ENCODE measurements around the gene MET.
"Not testable (repeated sequence)": the region's sequence is repeated elsewhere in the genome, so short reads cannot be mapped to it uniquely, and the experiment has no call there.

MET gene

GRCh38 chr7:116647290-116647689, 24.7 kb upstream of the MET start:
- in situ Hi-C loops (cut with MboI; ENCODE audit: low sequenced_read_pairs, unreplicated experiment): no loop called here
- DNase-seq (ENCODE audit: low spot score): no peak
- TF ChIP-seq, protein P1, sequence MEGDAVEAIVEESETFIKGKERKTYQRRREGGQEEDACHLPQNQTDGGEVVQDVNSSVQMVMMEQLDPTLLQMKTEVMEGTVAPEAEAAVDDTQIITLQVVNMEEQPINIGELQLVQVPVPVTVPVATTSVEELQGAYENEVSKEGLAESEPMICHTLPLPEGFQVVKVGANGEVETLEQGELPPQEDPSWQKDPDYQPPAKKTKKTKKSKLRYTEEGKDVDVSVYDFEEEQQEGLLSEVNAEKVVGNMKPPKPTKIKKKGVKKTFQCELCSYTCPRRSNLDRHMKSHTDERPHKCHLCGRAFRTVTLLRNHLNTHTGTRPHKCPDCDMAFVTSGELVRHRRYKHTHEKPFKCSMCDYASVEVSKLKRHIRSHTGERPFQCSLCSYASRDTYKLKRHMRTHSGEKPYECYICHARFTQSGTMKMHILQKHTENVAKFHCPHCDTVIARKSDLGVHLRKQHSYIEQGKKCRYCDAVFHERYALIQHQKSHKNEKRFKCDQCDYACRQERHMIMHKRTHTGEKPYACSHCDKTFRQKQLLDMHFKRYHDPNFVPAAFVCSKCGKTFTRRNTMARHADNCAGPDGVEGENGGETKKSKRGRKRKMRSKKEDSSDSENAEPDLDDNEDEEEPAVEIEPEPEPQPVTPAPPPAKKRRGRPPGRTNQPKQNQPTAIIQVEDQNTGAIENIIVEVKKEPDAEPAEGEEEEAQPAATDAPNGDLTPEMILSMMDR (IDR thresholded peaks at IDR 0.05; ENCODE audit: borderline replicate concordance, control extremely low read depth, extremely low read depth, insufficient read depth, missing control alignments): no peak

DNA sequence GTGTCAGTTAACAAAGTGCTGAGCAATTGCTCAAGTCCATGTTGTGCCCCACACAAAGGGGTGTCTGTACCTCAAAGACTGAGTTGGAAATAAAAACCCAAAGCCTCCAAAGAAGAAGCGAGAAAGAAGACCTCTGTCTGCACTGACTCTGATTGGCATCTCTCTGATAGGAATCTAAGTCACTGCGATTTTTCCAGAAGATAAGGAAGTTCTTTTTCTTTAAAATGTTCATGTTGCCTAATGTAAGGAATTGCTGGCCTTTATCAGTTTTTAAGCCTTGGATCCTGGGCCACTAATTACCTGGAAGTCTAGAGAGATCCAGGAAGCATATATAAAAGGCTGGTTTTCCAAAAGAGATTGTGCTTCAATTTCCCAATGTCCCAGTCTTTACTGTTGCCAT, 24.1 kb upstream of the MET start:
- TF ChIP-seq, protein P1 (IDR thresholded peaks at IDR 0.05; ENCODE audit: borderline replicate concordance, control extremely low read depth, extremely low read depth, insufficient read depth, missing control alignments): no peak
- in situ Hi-C loops (cut with MboI; ENCODE audit: low sequenced_read_pairs, unreplicated experiment): no loop called here
- DNase-seq (ENCODE audit: low spot score): no peak

GRCh38 chr7:116650436-116650835, 21.6 kb upstream of the MET start:
- TF ChIP-seq, protein P1 (IDR thresholded peaks at IDR 0.05; ENCODE audit: borderline replicate concordance, control extremely low read depth, extremely low read depth, insufficient read depth, missing control alignments): no peak
- in situ Hi-C loops (cut with MboI; ENCODE audit: low sequenced_read_pairs, unreplicated experiment): no loop called here
- no peak for DNase-seq (ENCODE audit: low spot score)

- TF ChIP-seq, protein P1 (IDR thresholded peaks at IDR 0.05; ENCODE audit: borderline replicate concordance, control extremely low read depth, extremely low read depth, insufficient read depth, missing control alignments): no peak
- DNase-seq (ENCODE audit: low spot score): no peak
- in situ Hi-C loops (cut with MboI; ENCODE audit: low sequenced_read_pairs, unreplicated experiment): no loop called here
Observed at GRCh38 chr7:116652793-116653192, 19.2 kb upstream of the MET start.

DNA sequence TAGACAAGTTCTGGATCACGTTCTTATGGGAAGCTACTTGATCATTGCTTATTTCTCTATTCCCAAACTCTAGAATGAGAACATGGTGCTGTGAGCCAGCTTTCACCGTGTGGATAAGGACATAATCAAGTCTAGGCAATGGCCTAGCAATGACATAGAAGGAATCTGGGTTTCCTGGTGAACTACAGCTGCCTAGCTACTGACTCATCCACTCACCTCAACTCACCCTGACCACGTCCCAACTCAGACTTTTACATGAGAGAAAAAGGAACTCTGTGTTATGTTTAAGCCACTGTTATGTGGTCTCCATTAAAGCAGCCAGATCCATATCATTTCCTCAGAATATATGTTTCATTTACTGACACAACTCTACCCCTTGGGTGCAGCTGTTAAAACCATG, 18.8 kb upstream of the MET start:
- DNase-seq (ENCODE audit: low spot score): no peak
- TF ChIP-seq, protein P1 (IDR thresholded peaks at IDR 0.05; ENCODE audit: borderline replicate concordance, control extremely low read depth, extremely low read depth, insufficient read depth, missing control alignments): no peak
- in situ Hi-C loops (cut with MboI; ENCODE audit: low sequenced_read_pairs, unreplicated experiment): no loop called here

- in situ Hi-C loops (cut with MboI; ENCODE audit: low sequenced_read_pairs, unreplicated experiment): no loop called here
- no peak for DNase-seq (ENCODE audit: low spot score)
- TF ChIP-seq, protein P1 (IDR thresholded peaks at IDR 0.05; ENCODE audit: borderline replicate concordance, control extremely low read depth, extremely low read depth, insufficient read depth, missing control alignments): no peak
Observed at GRCh38 chr7:116653646-116654045, 18.4 kb upstream of the MET start.

DNA sequence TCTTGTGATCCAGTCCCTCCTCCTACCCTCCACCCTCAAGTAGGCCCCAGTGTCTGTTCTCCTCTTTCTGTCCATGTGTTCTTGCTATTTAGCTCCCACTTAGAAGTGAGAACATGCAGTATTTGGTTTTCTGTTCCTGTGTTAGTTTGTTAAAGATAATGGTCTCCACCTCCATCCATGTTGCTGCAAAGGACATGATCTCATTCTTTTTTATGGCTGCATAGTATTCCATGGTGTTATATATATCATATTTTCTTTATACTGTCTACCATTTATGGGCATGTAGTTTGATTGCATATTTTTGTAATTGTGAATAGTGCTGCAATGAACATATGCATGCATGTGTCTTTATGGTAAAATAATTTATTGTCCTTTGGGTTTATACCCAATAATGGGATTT, 12.7 kb upstream of the MET start:
- in situ Hi-C loops (cut with MboI; ENCODE audit: low sequenced_read_pairs, unreplicated experiment): not testable (repeated sequence)

More for the DNA sequence above, 12.7 kb upstream of the MET start:
- not testable (repeated sequence) for DNase-seq (ENCODE audit: low spot score)
